Endothelial cell of umbilical vein (primary cell): Measurements from ENCODE around the gene RAB44. TPM values are rescaled to one million over a fixed set of nuclear protein-coding genes. Genes with fewer than 3 reads are reported as not detected.

Source experiments
- BruUV-seq: library from RNA; stranded (reverse); fragments of 400-500 nt; replicated peaks from 2 replicates; lab custom pipeline; 2021; lab: Mats Ljungman, UMichigan
- CTCF ChIA-PET: fragments of 300-600, 350-600 bp; sonication (Branson Sonifier 250); formaldehyde crosslinking; loops from one replicate; lab custom pipeline; 2021; ENCODE audit warnings: antibody characterized with exemption, inconsistent platforms; lab: Charles Lee
- POLR2A ChIA-PET: fragments of 300-600, 350-600 bp; sonication (Branson Sonifier 250); formaldehyde crosslinking; loops from one replicate; lab custom pipeline; 2021; ENCODE audit warnings: antibody characterized with exemption, inconsistent platforms; lab: Charles Lee
- DNase-seq: peaks from one replicate; pipeline ENCODE4 v3.0.0-alpha.2; 2011; ENCODE audit warnings: low read depth, low spot score
- FAIRE-seq: peaks from 2 replicates; lab custom pipeline; 2011; peaks lifted over from hg19 to GRCh38; lab: Jason Lieb, UNC
- H2AFZ ChIP-seq: 2 replicates; pipeline ENCODE4 v1.6.0; 2012; ENCODE audit warnings: low read depth, low read length, control low read depth, inconsistent platforms
- H3K27ac ChIP-seq: 2 replicates; pipeline ENCODE4 v1.5.1; 2011; ENCODE audit warnings: low read depth, mild to moderate bottlenecking, control low read depth, low read length, moderate library complexity; ENCODE audit not compliant: insufficient read depth
- H3K27me3 ChIP-seq, 2 experiments: 2 replicates each; pipeline versions ENCODE4 v1.6.0 to v1.6.1; 2011; ENCODE audit warnings: low read length in 2 of 2, mixed read lengths in 1 of 2; ENCODE audit not compliant: control insufficient read depth in 2 of 2, insufficient read depth in 2 of 2
- H3K36me3 ChIP-seq, 2 experiments: 2 replicates in 1 of 2; 3 replicates in 1 of 2; pipeline ENCODE4 v1.5.1; 2011; ENCODE audit warnings: low read length in 2 of 2, mild to moderate bottlenecking in 1 of 2, moderate library complexity in 1 of 2; ENCODE audit not compliant: control insufficient read depth in 2 of 2, insufficient read depth in 2 of 2; ENCODE audit errors: extremely low read depth in 1 of 2
- H3K4me1 ChIP-seq: 3 replicates; pipeline ENCODE4 v1.5.1; 2011; ENCODE audit warnings: mild to moderate bottlenecking, low read length; ENCODE audit not compliant: control insufficient read depth, insufficient read depth; ENCODE audit errors: extremely low read depth
- H3K4me2 ChIP-seq: 2 replicates; pipeline ENCODE4 v1.6.1; 2011; ENCODE audit warnings: low read length, control low read depth, mixed read lengths; ENCODE audit not compliant: insufficient read depth
- H3K4me3 ChIP-seq, 3 experiments: fragments of 200-600 bp in 1 of 3; sonication (generic), shearing (Covaris generic) in 1 of 3; replicated peaks in 1 of 3; 2 replicates each; pipeline ENCODE4 v1.5.1; 2011 to 2016; ENCODE audit warnings: control low read depth in 3 of 3, low read length in 3 of 3, mild to moderate bottlenecking in 2 of 3, inconsistent platforms in 1 of 3, low read depth in 1 of 3, moderate library complexity in 1 of 3; ENCODE audit not compliant: insufficient read depth in 1 of 3
- H3K79me2 ChIP-seq: 2 replicates; pipeline ENCODE4 v1.6.0; 2012; ENCODE audit warnings: low read length, inconsistent platforms; ENCODE audit not compliant: control insufficient read depth, insufficient read depth
- H3K9ac ChIP-seq: replicated peaks from 2 replicates; pipeline ENCODE3; 2011; ENCODE audit warnings: low read length, control low read depth; ENCODE audit not compliant: insufficient read depth; ENCODE audit errors: extremely low read depth
- H3K9me1 ChIP-seq: replicated peaks from 3 replicates; pipeline ENCODE4 v1.6.0; 2011; ENCODE audit warnings: mild to moderate bottlenecking, low read length; ENCODE audit not compliant: control insufficient read depth, insufficient read depth; ENCODE audit errors: extremely low read depth
- H3K9me3 ChIP-seq: replicated peaks from 2 replicates; pipeline ENCODE4 v1.5.1; 2012; ENCODE audit warnings: low read length, inconsistent platforms; ENCODE audit not compliant: control insufficient read depth, insufficient read depth
- H4K20me1 ChIP-seq: replicated peaks from 2 replicates; pipeline ENCODE3; 2011; ENCODE audit warnings: mild to moderate bottlenecking, low read length; ENCODE audit not compliant: control insufficient read depth, insufficient read depth; ENCODE audit errors: extremely low read depth
- EZH2 ChIP-seq: IDR thresholded peaks from 2 replicates; pipeline ENCODE4 v1.6.1; 2012; ENCODE audit warnings: borderline replicate concordance, low read depth, mild to moderate bottlenecking, moderate library complexity, low read length, inconsistent platforms; ENCODE audit not compliant: severe bottlenecking
- FOS ChIP-seq: IDR thresholded peaks from 2 replicates; pipeline ENCODE4 v1.6.1; 2011; ENCODE audit warnings: mild to moderate bottlenecking, low read length, moderate library complexity, borderline replicate concordance; ENCODE audit not compliant: insufficient read depth
- GATA2 ChIP-seq: IDR thresholded peaks from 2 replicates; pipeline ENCODE4 v1.7.0; 2011; ENCODE audit warnings: low read depth, mild to moderate bottlenecking, moderate library complexity, mixed read lengths, low read length; ENCODE audit not compliant: insufficient read length, insufficient read depth
- JUN ChIP-seq: IDR thresholded peaks from 2 replicates; pipeline ENCODE4 v1.6.1; 2011; ENCODE audit warnings: borderline replicate concordance, low read depth; ENCODE audit not compliant: insufficient read length, insufficient read depth
- MYC ChIP-seq: IDR thresholded peaks from one replicate; pipeline ENCODE4 v1.6.1; 2011; ENCODE audit warnings: mild to moderate bottlenecking, low read depth, low read length
- POLR2A ChIP-seq: IDR thresholded peaks from 2 replicates; pipeline ENCODE4 v1.6.1; 2012; ENCODE audit warnings: low read depth, mild to moderate bottlenecking, control low read depth, low read length
- POLR2AphosphoS5 ChIP-seq: IDR thresholded peaks from 2 replicates; pipeline ENCODE4 v1.6.1; 2012; ENCODE audit warnings: low read depth, mild to moderate bottlenecking, control low read depth, low read length, moderate library complexity; ENCODE audit not compliant: insufficient read depth
- dilution Hi-C: fragments of 300-500 bp; cut with MboI; formaldehyde crosslinking; loops from one replicate; pipeline ENCODE4 v1.15.0; 2019; ENCODE audit warnings: low sequenced_read_pairs; ENCODE audit not compliant: extremely low pct_ligation_motif_present
- intact Hi-C: fragments of 100-400 bp; cut with micrococcal nuclease; formaldehyde crosslinking; loops from one replicate; pipeline ENCODE4 v1.10.0; 2022
- polyA plus RNA-seq, 4 experiments: library from polyadenylated mRNA; depleted of rRNA in 3 of 4; stranded (reverse) in 3 of 4; unstranded in 1 of 4; fragments of >200 nt; gene quantifications; 2 replicates each; pipeline versions ENCODE4 v1.2.1 to v1.2.3, GENCODE V29; 2011 to 2012; ENCODE audit warnings: missing spikeins in 1 of 4
- total RNA-seq: library from RNA; stranded (reverse); gene quantifications from 2 replicates; pipeline ENCODE4 v1.2.3, GENCODE V29; 2021
- TF ChIP-seq, protein P1 (sequence below), 2 donors: IDR thresholded peaks; 1 replicate in 1 of 2; 2 replicates in 1 of 2; pipeline ENCODE4 v1.5.1; 2011; ENCODE audit warnings: low read length in 2 of 2, mild to moderate bottlenecking in 2 of 2, moderate library complexity in 2 of 2, control low read depth in 1 of 2, inconsistent platforms in 1 of 2, low read depth in 1 of 2; ENCODE audit not compliant: insufficient read depth in 1 of 2; ENCODE audit errors: extremely low read depth in 1 of 2
- TF ChIP-seq, protein P2 (sequence below): IDR thresholded peaks from 2 replicates; pipeline ENCODE4 v1.6.1; 2011; ENCODE audit not compliant: insufficient read depth, insufficient read length

The RAB44 gene
- total and polyA plus RNA-seq, 2 donors (not counting 3 experiments of a cell fraction or from before 2014, with no cell fraction given) = 0.03 to 0.11 TPM

DNA sequence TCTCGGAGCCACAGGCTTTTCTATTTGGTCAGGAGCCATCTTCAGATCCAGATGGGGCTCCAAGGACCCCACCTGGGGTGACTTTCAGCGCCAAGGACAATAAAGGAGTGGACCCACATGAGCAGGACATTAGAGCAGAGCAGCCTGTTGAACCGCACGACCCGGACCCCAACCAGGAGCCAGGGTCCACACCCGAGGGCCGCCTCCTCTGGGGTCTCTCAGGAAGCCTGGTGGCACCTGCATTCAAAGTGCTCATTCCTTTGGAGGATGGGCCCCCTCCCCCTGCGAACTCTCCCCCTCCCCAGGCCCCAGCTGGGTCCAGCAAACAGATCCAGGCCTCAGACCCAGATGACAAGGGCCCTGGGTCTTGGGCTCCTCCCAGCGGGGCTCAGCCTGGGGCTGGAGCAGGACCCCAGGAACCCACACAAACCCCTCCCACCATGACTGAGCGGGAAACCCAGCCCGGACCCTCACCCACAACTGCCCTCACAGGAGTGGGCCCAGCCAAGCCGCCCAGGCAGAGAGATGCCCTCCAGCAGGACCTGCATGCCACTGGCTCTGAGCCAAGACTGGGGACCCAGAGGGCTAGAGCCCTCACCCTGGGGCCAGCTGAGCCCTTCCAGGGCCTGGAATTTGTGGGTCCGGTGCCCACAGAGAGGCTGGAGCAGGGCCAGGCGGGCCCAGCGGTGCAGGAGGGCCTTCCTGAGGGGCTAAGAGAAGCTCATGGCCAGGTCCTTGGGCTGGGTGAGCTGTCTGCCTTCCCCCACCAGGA lies 23.9 kb downstream of the RAB44 start:
- DNase-seq (no peak), FAIRE-seq (no peak)
- no peaks in the 10 kb centered on the region for H3K9me1 ChIP-seq
- ChIA-PET CTCF (interaction anchor here (1.2 to 5.9 kb wide), 5 partner anchors 10 to 106 kb away, joined by 4 to 79 read pairs (median 9); no protein-coding TSS in a partner anchor), POLR2A (no interaction called here)
- no peak overlapping the region for H3K4me3 ChIP-seq
- no TSS peak for BruUV-seq
- no peaks in the 10 kb centered on the region for H3K4me1 ChIP-seq
- H3K9ac ChIP-seq = no peak overlapping the region
- no peak overlapping the region for H3K27ac ChIP-seq
- intact Hi-C loops (no loop called here), dilution Hi-C loops (no loop called here)
- H2AFZ ChIP-seq = no peak overlapping the region
- no peaks in the 10 kb centered on the region for H3K36me3 ChIP-seq
- H3K4me2 ChIP-seq = no peak overlapping the region
- H3K79me2 ChIP-seq = no peaks in the 10 kb centered on the region
- no peaks in the 10 kb centered on the region for H3K9me3 ChIP-seq
- no peaks in the 10 kb centered on the region for H3K27me3 ChIP-seq
- H4K20me1 ChIP-seq = no peaks in the 10 kb centered on the region
- TF ChIP-seq, protein P1, sequence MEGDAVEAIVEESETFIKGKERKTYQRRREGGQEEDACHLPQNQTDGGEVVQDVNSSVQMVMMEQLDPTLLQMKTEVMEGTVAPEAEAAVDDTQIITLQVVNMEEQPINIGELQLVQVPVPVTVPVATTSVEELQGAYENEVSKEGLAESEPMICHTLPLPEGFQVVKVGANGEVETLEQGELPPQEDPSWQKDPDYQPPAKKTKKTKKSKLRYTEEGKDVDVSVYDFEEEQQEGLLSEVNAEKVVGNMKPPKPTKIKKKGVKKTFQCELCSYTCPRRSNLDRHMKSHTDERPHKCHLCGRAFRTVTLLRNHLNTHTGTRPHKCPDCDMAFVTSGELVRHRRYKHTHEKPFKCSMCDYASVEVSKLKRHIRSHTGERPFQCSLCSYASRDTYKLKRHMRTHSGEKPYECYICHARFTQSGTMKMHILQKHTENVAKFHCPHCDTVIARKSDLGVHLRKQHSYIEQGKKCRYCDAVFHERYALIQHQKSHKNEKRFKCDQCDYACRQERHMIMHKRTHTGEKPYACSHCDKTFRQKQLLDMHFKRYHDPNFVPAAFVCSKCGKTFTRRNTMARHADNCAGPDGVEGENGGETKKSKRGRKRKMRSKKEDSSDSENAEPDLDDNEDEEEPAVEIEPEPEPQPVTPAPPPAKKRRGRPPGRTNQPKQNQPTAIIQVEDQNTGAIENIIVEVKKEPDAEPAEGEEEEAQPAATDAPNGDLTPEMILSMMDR (IDR thresholded peaks at IDR 0.05; ENCODE audit: extremely low read depth in 1 of 2, insufficient read depth in 1 of 2, low read depth in 1 of 2, low read length in 2 of 2) = no peak
- no peak for TF ChIP-seq GATA2
- no peak for TF ChIP-seq POLR2AphosphoS5
- no peak for TF ChIP-seq POLR2A
- TF ChIP-seq, protein P2, sequence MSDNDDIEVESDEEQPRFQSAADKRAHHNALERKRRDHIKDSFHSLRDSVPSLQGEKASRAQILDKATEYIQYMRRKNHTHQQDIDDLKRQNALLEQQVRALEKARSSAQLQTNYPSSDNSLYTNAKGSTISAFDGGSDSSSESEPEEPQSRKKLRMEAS = no peak
- TF ChIP-seq JUN = no peak
- no peak for TF ChIP-seq FOS
- no peak for TF ChIP-seq MYC
- TF ChIP-seq EZH2 = no peak
